MCF 10A (cell line): ENCODE results near the gene ZSCAN16. TPM values are rescaled to one million over a fixed set of nuclear protein-coding genes. Genes with fewer than 3 reads are reported as not detected.
A peak's percentile ranks its signal among the peaks of the same experiment; 100 is the strongest.

Source experiments
- BruUV-seq: library from RNA; stranded (reverse); fragments of 400-500 nt; replicated peaks from 2 replicates; lab custom pipeline; 2021; lab: Mats Ljungman, UMichigan
- CTCF ChIA-PET: fragments of 300-600 bp; sonication (Branson Sonifier 250); formaldehyde crosslinking; extraction: SDS; loops from one replicate; lab custom pipeline; 2021; ENCODE audit warnings: antibody characterized with exemption, inconsistent platforms; lab: Yijun Ruan, JAX
- POLR2A ChIA-PET: fragments of 300-600, 350-650 bp; sonication (Branson Sonifier 250); formaldehyde crosslinking; extraction: SDS; loops from one replicate; lab custom pipeline; 2020; ENCODE audit warnings: antibody characterized with exemption, inconsistent platforms; lab: Yijun Ruan, JAX
- DNase-seq: peaks from one replicate; pipeline ENCODE4 v3.0.0-alpha.2; 2018; ENCODE audit not compliant: unreplicated experiment
- H3K27ac Mint-ChIP-seq: one replicate; pipeline ENCODE4 v1.8.0; 2022; ENCODE audit warnings: mild to moderate bottlenecking, low read depth, mixed read lengths; ENCODE audit not compliant: unreplicated experiment
- H3K27me3 Mint-ChIP-seq: one replicate; pipeline ENCODE4 v1.8.0; 2022; ENCODE audit warnings: mixed read lengths; ENCODE audit not compliant: insufficient read depth, unreplicated experiment
- H3K36me3 Mint-ChIP-seq: one replicate; pipeline ENCODE4 v1.8.0; 2022; ENCODE audit warnings: mild to moderate bottlenecking, moderate library complexity, mixed read lengths; ENCODE audit not compliant: insufficient read depth, unreplicated experiment
- H3K4me1 Mint-ChIP-seq: one replicate; pipeline ENCODE4 v1.8.0; 2022; ENCODE audit warnings: mixed read lengths; ENCODE audit not compliant: insufficient read depth, unreplicated experiment
- H3K4me3 Mint-ChIP-seq: one replicate; pipeline ENCODE4 v1.8.0; 2022; ENCODE audit warnings: mild to moderate bottlenecking, moderate library complexity, mixed read lengths; ENCODE audit not compliant: unreplicated experiment
- H3K9me3 Mint-ChIP-seq: one replicate; pipeline ENCODE4 v1.8.0; 2022; ENCODE audit warnings: mixed read lengths; ENCODE audit not compliant: unreplicated experiment
- intact Hi-C: fragments of 100-400 bp; cut with micrococcal nuclease; formaldehyde crosslinking; loops from 2 replicates; pipeline ENCODE4 v1.14.1; 2022
- total RNA-seq: library from RNA; stranded (reverse); gene quantifications from 2 replicates; pipeline ENCODE4 v1.2.3, GENCODE V29; 2022
- TF ChIP-seq, protein P1 (sequence below): fragments of 200-600 bp; IDR thresholded peaks from one replicate; pipeline ENCODE4 v1.8.0; 2022; ENCODE audit warnings: antibody characterized with exemption, mild to moderate bottlenecking; ENCODE audit not compliant: unreplicated experiment

Gene ZSCAN16
- total RNA-seq, 1 experiment from 2014 or later = 4.4 TPM

DNA sequence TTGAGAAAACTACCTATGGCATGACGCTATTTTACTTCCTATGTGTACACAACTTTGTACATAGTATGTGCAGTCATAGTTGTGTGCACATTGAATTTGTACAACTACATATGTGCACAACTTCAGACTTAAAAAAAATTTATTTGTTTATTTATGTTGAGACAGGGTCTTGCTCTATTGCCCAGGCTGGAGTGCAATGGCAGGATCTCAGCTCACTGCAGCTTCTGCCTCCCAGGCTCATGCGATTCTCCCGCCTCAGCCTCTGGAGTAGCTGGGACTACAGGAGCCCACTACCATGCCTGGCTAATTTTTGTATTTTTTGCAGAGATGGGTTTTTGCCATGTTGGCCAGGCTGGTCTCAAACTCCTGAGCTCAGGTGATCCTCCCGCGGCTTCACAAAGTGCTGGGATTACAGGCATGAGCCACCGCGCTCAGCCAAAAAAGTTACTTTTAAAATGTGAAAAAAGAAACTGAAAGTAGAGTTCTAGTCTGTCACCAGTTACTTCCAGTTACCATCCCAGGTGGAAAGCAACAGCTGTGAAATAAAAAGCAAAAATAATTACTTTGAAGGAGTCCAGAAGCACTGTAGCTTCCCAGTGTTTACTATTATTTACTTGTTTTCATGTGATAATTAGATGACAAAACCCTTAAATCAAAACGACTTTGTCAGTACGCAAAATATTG lies 15.6 kb downstream of the ZSCAN16 start:
- Mint-ChIP-seq H3K27me3 (no peaks in the 10 kb centered on the region), H3K4me1 (peaks cover 35% of the 10 kb centered on the region), H3K9me3 (no peaks in the 10 kb centered on the region), H3K4me3 (no peak overlapping the region), H3K36me3 (peaks cover 17% of the 10 kb centered on the region), H3K27ac (no peak overlapping the region)
- BruUV-seq = no TSS peak
- CTCF ChIA-PET = interaction anchor here (1.0 to 1.9 kb wide), 3 partner anchors 22 to 244 kb away, joined by 3 to 7 read pairs (median 5); no protein-coding TSS in a partner anchor
- TF ChIP-seq, protein P1, sequence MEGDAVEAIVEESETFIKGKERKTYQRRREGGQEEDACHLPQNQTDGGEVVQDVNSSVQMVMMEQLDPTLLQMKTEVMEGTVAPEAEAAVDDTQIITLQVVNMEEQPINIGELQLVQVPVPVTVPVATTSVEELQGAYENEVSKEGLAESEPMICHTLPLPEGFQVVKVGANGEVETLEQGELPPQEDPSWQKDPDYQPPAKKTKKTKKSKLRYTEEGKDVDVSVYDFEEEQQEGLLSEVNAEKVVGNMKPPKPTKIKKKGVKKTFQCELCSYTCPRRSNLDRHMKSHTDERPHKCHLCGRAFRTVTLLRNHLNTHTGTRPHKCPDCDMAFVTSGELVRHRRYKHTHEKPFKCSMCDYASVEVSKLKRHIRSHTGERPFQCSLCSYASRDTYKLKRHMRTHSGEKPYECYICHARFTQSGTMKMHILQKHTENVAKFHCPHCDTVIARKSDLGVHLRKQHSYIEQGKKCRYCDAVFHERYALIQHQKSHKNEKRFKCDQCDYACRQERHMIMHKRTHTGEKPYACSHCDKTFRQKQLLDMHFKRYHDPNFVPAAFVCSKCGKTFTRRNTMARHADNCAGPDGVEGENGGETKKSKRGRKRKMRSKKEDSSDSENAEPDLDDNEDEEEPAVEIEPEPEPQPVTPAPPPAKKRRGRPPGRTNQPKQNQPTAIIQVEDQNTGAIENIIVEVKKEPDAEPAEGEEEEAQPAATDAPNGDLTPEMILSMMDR = no peak
- POLR2A ChIA-PET = interaction anchor here (1.0 to 8.2 kb wide), 11 partner anchors 14 to 244 kb away, joined by 3 to 112 read pairs (median 17); partner anchors contain the start of genes ZKSCAN3, ZKSCAN4, ZSCAN16 and ZSCAN31
- intact Hi-C loops = loop anchor here (5.0 to 10.0 kb wide), 3 partner anchors 127 to 545 kb away; partner anchors contain the start of genes ZSCAN26 and ZSCAN31
- DNase-seq = no peak

DNA sequence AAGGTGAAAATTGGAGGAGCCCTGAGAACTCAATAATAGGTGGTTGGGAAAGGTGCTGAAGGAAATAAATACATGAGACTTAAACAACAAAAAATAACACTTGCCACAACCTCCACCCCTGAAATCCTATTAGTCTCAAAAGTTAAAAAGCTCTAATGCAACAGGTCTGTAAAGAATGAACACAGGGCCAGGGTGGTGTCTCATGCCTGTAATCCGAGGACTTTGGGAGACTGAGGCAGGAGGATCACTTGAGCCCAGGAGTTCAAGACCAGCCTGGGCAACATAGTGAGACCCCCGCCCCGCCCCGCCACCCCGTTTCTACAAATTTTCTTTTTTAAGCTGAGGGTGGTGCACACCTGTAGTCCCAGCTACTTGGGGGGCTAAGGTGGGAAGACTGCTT lies 16.2 kb downstream of the ZSCAN16 start:
- Mint-ChIP-seq H3K27me3 (no peaks in the 10 kb centered on the region), H3K4me1 (peaks cover 32% of the 10 kb centered on the region), H3K36me3 (peaks cover 17% of the 10 kb centered on the region), H3K9me3 (no peaks in the 10 kb centered on the region), H3K27ac (no peak overlapping the region), H3K4me3 (peak overlapping the region; percentile 90)
- TF ChIP-seq, protein P1 = no peak
- CTCF ChIA-PET = interaction anchor here (1.0 to 1.9 kb wide), 3 partner anchors 22 to 243 kb away, joined by 3 to 7 read pairs (median 5); no protein-coding TSS in a partner anchor
- no peak for DNase-seq
- POLR2A ChIA-PET = interaction anchor here (0.6 to 8.2 kb wide), 17 partner anchors 9 to 253 kb away, joined by 3 to 112 read pairs (median 17); partner anchors contain the start of genes ZKSCAN3, ZKSCAN4, ZSCAN16 and ZSCAN26
- no TSS peak for BruUV-seq
- intact Hi-C loops = loop anchor here (1.0 to 10.0 kb wide), 3 partner anchors 85 to 544 kb away; partner anchors contain the start of genes ZSCAN26 and ZSCAN9

DNA sequence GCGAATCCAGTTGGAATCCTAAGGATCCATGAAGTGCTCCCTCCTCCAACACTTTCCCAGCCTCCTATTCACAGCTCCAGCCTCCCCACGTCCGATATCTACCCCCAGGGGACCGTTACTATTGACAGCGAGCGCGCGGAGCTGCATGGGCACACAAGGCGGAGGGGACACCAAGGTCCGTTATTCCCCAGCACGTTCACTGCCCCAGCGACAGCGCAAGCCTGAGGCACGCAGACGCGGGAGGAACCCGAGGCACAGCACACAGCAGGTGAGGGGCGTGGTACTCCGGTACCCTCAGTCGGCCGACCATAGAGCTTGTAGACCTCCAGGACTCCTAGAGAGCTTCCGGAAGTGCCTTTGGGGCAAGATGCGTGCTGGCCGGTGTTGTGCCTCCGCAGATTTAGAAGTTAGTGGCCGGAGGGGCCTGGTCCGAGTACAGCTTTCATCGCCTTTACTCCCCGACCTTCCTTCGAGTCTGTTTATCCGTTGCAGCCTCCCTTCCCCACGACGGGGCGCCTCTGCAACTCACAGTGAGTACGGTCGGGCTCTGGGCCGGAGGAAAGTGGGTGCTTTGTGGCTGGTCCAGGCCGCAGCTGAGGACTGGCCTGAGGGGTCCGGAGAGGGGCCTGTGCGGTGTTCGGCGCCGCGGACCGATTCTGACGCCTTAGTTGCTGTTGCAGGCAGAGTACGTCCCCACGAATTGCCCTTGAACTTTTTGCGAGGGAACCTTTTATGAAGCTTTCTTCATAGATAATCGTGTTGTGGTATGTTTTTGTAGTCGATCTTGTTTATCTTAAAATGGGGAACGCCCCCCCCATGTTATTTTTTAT lies 17.3 kb downstream of the ZSCAN16 start, which contains the start of gene ZKSCAN8:
Gene ZKSCAN8 (plus strand): TSS at position 384 of the 830 bp plus-strand sequence. CDS start 6,525 bp downstream, outside the sequence.
- TSS peak; percentile 63 for BruUV-seq
- H3K9me3 Mint-ChIP-seq = no peaks in the 10 kb centered on the region
- intact Hi-C loops = loop anchor here (1.0 to 10.0 kb wide), 4 partner anchors 71 to 543 kb away; partner anchors contain the start of genes ZSCAN26 and ZSCAN9
- POLR2A ChIA-PET = interaction anchor here (0.6 to 8.2 kb wide), 33 partner anchors 10 to 1008 kb away, joined by 3 to 112 read pairs (median 7); partner anchors contain the start of genes PGBD1, ZKSCAN3, ZKSCAN4 and ZNF165
- TF ChIP-seq, protein P1 = no peak
- DNase-seq = peak; percentile 90
- H3K36me3 Mint-ChIP-seq = peaks cover 26% of the 10 kb centered on the region
- H3K4me3 Mint-ChIP-seq = peak within 1 kb of the TSS; percentile 90
- peak within 1 kb of the TSS; percentile 88 for H3K27ac Mint-ChIP-seq
- H3K27me3 Mint-ChIP-seq = no peaks in the 10 kb centered on the region
- H3K4me1 Mint-ChIP-seq = peaks cover 33% of the 10 kb centered on the region
- CTCF ChIA-PET = interaction anchor here (0.6 to 1.9 kb wide), 7 partner anchors 21 to 1467 kb away, joined by 3 to 9 read pairs (median 4); no protein-coding TSS in a partner anchor
